HG03064 (cell line): ENCODE measurements around the gene SCN2A.

Experiments used
- ATAC-seq: cut with Tn5 transposase; IDR thresholded peaks from one replicate; pipeline ENCODE4 v1.9.1; 2021; ENCODE audit warnings: low read depth; ENCODE audit not compliant: unreplicated experiment

Gene SCN2A

GRCh38 chr2:165408186-165408585 lies 169.0 kb downstream of the SCN2A start:
- no peak for ATAC-seq

- ATAC-seq = no peak
Measured at GRCh38 chr2:165410276-165410675, 171.1 kb downstream of the SCN2A start.

- no peak for ATAC-seq
Measured at GRCh38 chr2:165414187-165414586, 175.0 kb downstream of the SCN2A start.

DNA sequence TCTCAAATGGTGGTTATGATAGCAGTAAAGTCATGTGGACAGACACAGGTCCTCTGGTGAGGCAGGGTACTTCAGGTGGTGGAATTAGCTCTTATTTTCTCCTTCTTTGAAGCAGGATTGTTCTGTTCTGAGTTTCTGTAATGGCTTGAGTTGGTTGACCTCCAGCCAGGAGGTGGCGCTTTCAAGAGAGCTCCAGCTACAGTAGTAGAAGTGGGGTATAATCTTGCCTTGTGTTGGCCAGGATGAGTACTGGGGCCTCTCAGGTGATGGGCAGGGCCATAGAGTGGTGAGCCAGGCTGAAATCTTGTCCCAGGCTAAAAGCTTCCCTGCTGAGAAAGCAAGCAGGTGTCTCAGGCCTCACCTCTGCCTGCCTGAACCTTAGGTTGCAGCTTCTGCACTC lies 177.8 kb downstream of the SCN2A start:
- ATAC-seq = no peak

DNA sequence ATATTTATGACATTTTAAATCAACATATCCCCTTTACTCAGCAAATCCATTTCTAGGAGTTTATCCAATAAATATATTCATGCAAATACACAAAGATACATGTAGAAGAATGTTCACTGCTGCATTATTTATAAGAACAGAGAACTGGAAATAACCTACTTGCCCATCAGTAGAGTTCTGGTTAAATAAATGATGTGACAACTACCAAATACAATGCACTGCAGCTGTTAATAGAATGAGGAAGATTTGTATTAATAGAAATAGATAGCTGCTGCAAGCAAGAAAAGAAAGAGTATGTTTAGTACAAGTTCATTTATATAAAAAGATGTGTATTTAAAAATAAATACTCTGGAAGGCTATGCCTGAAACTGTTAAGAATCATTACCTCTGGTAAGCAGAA lies 181.0 kb downstream of the SCN2A start:
- no peak for ATAC-seq

DNA sequence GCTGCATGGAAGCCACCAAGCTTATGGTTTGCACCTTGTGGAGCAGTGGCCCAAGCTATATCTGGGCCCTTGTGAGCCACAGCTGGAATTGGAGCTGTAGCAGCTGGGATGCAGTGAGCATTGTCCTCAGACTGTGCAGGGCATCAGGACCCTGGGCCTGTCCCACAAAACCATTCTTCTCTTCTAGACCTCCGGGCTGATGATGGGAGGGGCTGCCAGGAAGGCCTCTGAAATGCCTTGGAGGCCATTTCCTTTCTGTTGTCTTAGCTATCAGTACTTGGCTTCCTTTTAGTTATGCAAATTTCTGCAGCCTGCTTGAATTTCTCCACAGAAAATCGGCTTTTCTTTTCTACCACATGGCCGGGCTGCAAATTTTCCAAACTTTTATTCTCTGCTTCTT lies 183.9 kb downstream of the SCN2A start:
- no peak for ATAC-seq

GRCh38 chr2:165425556-165425955 lies 186.3 kb downstream of the SCN2A start:
- ATAC-seq = no peak

DNA sequence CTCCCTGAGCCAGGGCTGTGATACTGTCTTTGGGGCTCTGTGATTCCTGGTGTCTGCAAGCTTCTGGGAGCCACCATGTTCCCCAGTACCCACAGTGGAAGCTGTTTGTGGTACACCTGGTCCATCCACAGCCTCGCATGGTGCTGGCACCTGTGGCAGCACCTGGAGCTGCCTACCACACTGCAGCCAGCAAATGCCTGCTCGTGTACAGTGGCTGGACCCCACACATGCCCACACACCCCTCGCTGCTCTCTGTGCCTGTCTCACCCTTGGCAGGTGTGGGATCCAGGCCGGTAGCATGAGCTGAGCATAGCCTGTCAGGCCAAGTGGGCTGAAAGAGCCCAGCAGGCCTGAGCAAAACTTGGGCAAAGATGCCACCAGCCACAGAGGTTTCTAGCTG lies 188.5 kb downstream of the SCN2A start:
- no peak for ATAC-seq

GRCh38 chr2:165428926-165429325 lies 189.7 kb downstream of the SCN2A start:
- no peak for ATAC-seq

GRCh38 chr2:165431014-165431413 lies 191.8 kb downstream of the SCN2A start:
- ATAC-seq = no peak

GRCh38 chr2:165432234-165432966 lies 193.2 kb downstream of the SCN2A start:
- ATAC-seq = no peak

DNA sequence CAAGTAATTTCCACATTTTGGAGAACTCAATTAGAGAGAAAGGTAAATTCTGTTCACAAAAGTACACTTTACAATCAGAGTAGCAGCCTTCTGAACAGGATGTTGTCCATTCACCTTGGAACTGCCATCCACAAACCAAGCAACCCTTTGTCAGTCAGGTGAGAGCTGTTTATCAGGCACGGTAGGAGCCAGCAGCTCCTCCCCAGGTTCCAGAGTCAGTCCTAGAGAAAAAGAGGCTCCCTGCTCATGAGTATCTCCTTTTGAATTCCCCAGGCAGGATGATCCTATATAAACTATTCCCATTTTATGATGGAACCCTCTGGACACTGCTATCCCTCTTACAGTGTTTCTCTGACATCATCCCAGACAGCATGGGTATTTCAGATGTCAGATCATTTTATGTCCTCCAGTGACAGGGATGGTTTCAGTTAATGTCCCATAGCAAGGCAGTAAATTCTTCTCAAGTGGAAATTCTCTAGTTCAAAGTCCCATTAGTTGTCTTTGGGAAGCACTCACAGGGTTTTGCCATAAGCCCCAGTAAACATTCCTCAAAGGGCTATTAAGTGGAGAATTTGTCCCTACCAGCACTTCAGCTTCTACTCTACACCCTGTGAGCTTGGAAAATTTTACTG lies 195.8 kb downstream of the SCN2A start:
- no peak for ATAC-seq

GRCh38 chr2:165435611-165436010 lies 196.4 kb downstream of the SCN2A start:
- no peak for ATAC-seq

- no peak for ATAC-seq
Measured at GRCh38 chr2:165436559-165436958, 197.3 kb downstream of the SCN2A start.

DNA sequence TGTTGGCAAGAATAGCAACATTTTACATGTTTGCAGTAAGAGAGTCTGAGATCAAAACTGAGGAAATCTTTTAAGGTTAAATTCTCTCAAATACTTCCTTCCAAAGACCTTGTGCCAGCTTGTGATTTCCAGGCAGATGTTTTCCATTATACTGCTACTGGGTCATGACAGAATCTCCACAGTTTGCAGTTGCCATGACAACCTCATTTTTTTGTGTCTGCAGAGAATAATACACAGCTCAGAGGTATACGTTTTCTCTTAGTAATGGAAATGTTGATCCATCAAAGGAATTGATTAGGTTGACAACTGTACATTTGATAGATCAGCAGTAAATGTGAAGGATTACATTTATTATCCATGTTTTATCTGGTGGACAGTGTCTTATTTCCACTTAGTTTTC lies 201.2 kb downstream of the SCN2A start:
- ATAC-seq = no peak
